Measurements from ENCODE around the gene ACBD3.

GRCh38 chr1:226154593-226154992 lies 31.9 kb downstream of the ACBD3 start:
- no peak for TF ChIP-seq POLR2A (IDR thresholded peaks at IDR 0.05; ENCODE audit: low read depth, low read length)
- TF ChIP-seq TAF1 (IDR thresholded peaks at IDR 0.05; ENCODE audit: borderline replicate concordance, low read depth, low read length): no peak
